WTC11 (cell line): ENCODE data around the gene CTNNA3. TPM values are rescaled to one million over a fixed set of nuclear protein-coding genes. Genes with fewer than 3 reads are reported as not detected.

Experiments used
- ATAC-seq: fragments of 200-7000 bp; cut with Tn5 transposase; 2 replicates; pipeline ENCODE4 v1.10.0; 2021; ENCODE audit warnings: mild to moderate bottlenecking, moderate library complexity
- CTCF ChIA-PET: fragments of 300-600 bp; sonication (Branson Sonifier 250); formaldehyde crosslinking; loops from one replicate; lab custom pipeline; 2021; ENCODE audit warnings: antibody characterized with exemption; lab: Charles Lee
- POLR2A ChIA-PET: fragments of 350-600 bp; sonication (Branson Sonifier 250); formaldehyde crosslinking; loops from one replicate; lab custom pipeline; 2021; ENCODE audit warnings: antibody characterized with exemption; lab: Charles Lee
- DNase-seq: peaks from one replicate; pipeline ENCODE4 v3.0.0; 2021; ENCODE audit warnings: low spot score
- H3K27ac Mint-ChIP-seq: 2 replicates; pipeline ENCODE4 v1.8.0; 2021; ENCODE audit warnings: mixed read lengths
- H3K27me3 Mint-ChIP-seq: 2 replicates; pipeline ENCODE4 v1.8.0; 2021; ENCODE audit warnings: low read depth, mild to moderate bottlenecking, moderate library complexity, mixed read lengths
- H3K36me3 Mint-ChIP-seq: 2 replicates; pipeline ENCODE4 v1.8.0; 2021; ENCODE audit warnings: mixed read lengths
- H3K4me1 Mint-ChIP-seq: 2 replicates; pipeline ENCODE4 v1.8.0; 2022; ENCODE audit warnings: mixed read lengths
- H3K4me3 Mint-ChIP-seq: 2 replicates; pipeline ENCODE4 v1.8.0; 2021; ENCODE audit warnings: mild to moderate bottlenecking, moderate library complexity, mixed read lengths
- H3K9me3 Mint-ChIP-seq: 2 replicates; pipeline ENCODE4 v1.8.0; 2021; ENCODE audit warnings: mixed read lengths
- AFF4 ChIP-seq: sonication (generic); formaldehyde crosslinking; IDR thresholded peaks from 2 replicates; pipeline ENCODE4 v1.8.1; 2023; ENCODE audit warnings: mild to moderate bottlenecking, missing genetic modification reagents, borderline replicate concordance
- CTCF ChIP-seq: fragments of 200-600 bp; IDR thresholded peaks from 2 replicates; pipeline ENCODE4 v1.8.0; 2022; ENCODE audit warnings: antibody characterized with exemption
- E2F1 ChIP-seq: sonication (generic); formaldehyde crosslinking; IDR thresholded peaks from 2 replicates; pipeline ENCODE4 v1.8.0; 2022; ENCODE audit warnings: mild to moderate bottlenecking, missing genetic modification reagents
- E2F4 ChIP-seq: sonication (generic); formaldehyde crosslinking; IDR thresholded peaks from 2 replicates; pipeline ENCODE4 v1.8.1; 2022; ENCODE audit warnings: low read depth, mild to moderate bottlenecking, moderate library complexity, missing genetic modification reagents, borderline replicate concordance
- HMGXB4 ChIP-seq: sonication (generic); formaldehyde crosslinking; IDR thresholded peaks from 2 replicates; pipeline ENCODE4 v1.8.1; 2023; ENCODE audit warnings: mild to moderate bottlenecking, moderate library complexity, missing genetic modification reagents
- MXD4 ChIP-seq: fragments of 250-450 bp; sonication (Bioruptor Pico); IDR thresholded peaks from 2 replicates; pipeline ENCODE4 v1.8.0; 2021; ENCODE audit warnings: mild to moderate bottlenecking, moderate library complexity, borderline replicate concordance
- NFE2L1 ChIP-seq: sonication (generic); formaldehyde crosslinking; IDR thresholded peaks from 2 replicates; pipeline ENCODE4 v1.8.1; 2023; ENCODE audit warnings: missing genetic modification reagents
- SMAD4 ChIP-seq: sonication (generic); formaldehyde crosslinking; IDR thresholded peaks from 2 replicates; pipeline ENCODE4 v1.8.0; 2022; ENCODE audit warnings: mild to moderate bottlenecking, missing genetic modification reagents
- SP1 ChIP-seq: sonication (generic); formaldehyde crosslinking; conservative IDR thresholded peaks from 2 replicates; pipeline ENCODE4 v1.8.1; 2022; ENCODE audit warnings: missing genetic modification reagents
- STAT6 ChIP-seq: sonication (generic); formaldehyde crosslinking; conservative IDR thresholded peaks from 2 replicates; pipeline ENCODE4 v1.8.1; 2023; ENCODE audit warnings: mild to moderate bottlenecking, low read depth, missing genetic modification reagents, moderate library complexity
- USF1 ChIP-seq: sonication (generic); formaldehyde crosslinking; IDR thresholded peaks from 2 replicates; pipeline ENCODE4 v1.8.0; 2022; ENCODE audit warnings: mild to moderate bottlenecking, missing genetic modification reagents
- ZBTB43 ChIP-seq: sonication (generic); formaldehyde crosslinking; IDR thresholded peaks from 2 replicates; pipeline ENCODE4 v1.8.1; 2023; ENCODE audit warnings: mild to moderate bottlenecking, missing genetic modification reagents
- ZNF281 ChIP-seq: sonication (generic); formaldehyde crosslinking; IDR thresholded peaks from 2 replicates; pipeline ENCODE4 v1.8.0; 2023; ENCODE audit warnings: mild to moderate bottlenecking, missing genetic modification reagents
- ZNF512 ChIP-seq: sonication (generic); formaldehyde crosslinking; IDR thresholded peaks from 2 replicates; pipeline ENCODE4 v1.8.1; 2022; ENCODE audit warnings: missing genetic modification reagents, borderline replicate concordance
- total RNA-seq: library from RNA; stranded (reverse); gene quantifications from 3 replicates; pipeline ENCODE4 v1.2.3, GENCODE V29; 2021

The CTNNA3 gene
- total RNA-seq, 1 experiment from 2014 or later = 6.1 TPM

GRCh38 chr10:67119651-67120050 is 576.3 kb downstream of the CTNNA3 start (continued):
- TF ChIP-seq CTCF (no peak), HMGXB4 (no peak), NFE2L1 (CRISPR knock-in tag) (no peak), STAT6 (CRISPR knock-in tag) (no peak)

GRCh38 chr10:67115972-67116371 is 580.0 kb downstream of the CTNNA3 start:
- H3K9me3 Mint-ChIP-seq = no peaks in the 10 kb centered on the region
- H3K36me3 Mint-ChIP-seq = no peaks in the 10 kb centered on the region
- DNase-seq = no peak
- no peak overlapping the region for H3K4me3 Mint-ChIP-seq
- CTCF ChIA-PET = no interaction called here
- H3K27ac Mint-ChIP-seq = no peak overlapping the region
- peaks cover 3% of the 10 kb centered on the region; the same call in 1 of the 2 replicates for H3K4me1 Mint-ChIP-seq
- POLR2A ChIA-PET = no interaction called here
- no peaks in the 10 kb centered on the region for H3K27me3 Mint-ChIP-seq
- ATAC-seq = no peak
- TF ChIP-seq ZNF281 (CRISPR knock-in tag) (no peak), AFF4 (no peak), USF1 (CRISPR knock-in tag) (no peak), ZBTB43 (CRISPR knock-in tag) (no peak), E2F4 (CRISPR knock-in tag) (no peak), MXD4 (CRISPR knock-in tag) (no peak), SMAD4 (CRISPR knock-in tag) (no peak), SP1 (CRISPR knock-in tag) (no peak), ZNF512 (CRISPR knock-in tag) (no peak), E2F1 (CRISPR knock-in tag) (no peak)
